OCI-M2 (cell line): Measurements from ENCODE around the gene BLVRA.
"Not testable (repeated sequence)": the region's sequence is repeated elsewhere in the genome, so short reads cannot be mapped to it uniquely, and the experiment has no call there.

Experiments used
- DNase-seq: peaks from one replicate; lab custom pipeline; 2025; ENCODE audit not compliant: unreplicated experiment; lab: John Stamatoyannopoulos, UW

The BLVRA gene

GRCh38 chr7:43768887-43769272 is 10.4 kb downstream of the BLVRA start:
- DNase-seq: no peak

GRCh38 chr7:43769281-43769680 is 10.8 kb downstream of the BLVRA start:
- no peak for DNase-seq

GRCh38 chr7:43769791-43770465 is 11.4 kb downstream of the BLVRA start:
- DNase-seq: no peak

- DNase-seq: no peak
Measured at GRCh38 chr7:43771128-43771527, 12.6 kb downstream of the BLVRA start.

- DNase-seq: no peak
Measured at GRCh38 chr7:43771573-43771972, 13.1 kb downstream of the BLVRA start.

GRCh38 chr7:43773268-43773667 is 14.8 kb downstream of the BLVRA start:
- not testable (repeated sequence) for DNase-seq

GRCh38 chr7:43775255-43775654 is 16.8 kb downstream of the BLVRA start:
- not testable (repeated sequence) for DNase-seq

- DNase-seq: not testable (repeated sequence)
Measured at GRCh38 chr7:43778293-43779044, 20.0 kb downstream of the BLVRA start.

GRCh38 chr7:43779045-43779812 is 20.7 kb downstream of the BLVRA start:
- no peak for DNase-seq

GRCh38 chr7:43781726-43782607 is 23.5 kb downstream of the BLVRA start:
- no peak for DNase-seq

GRCh38 chr7:43782768-43783555 is 24.5 kb downstream of the BLVRA start:
- no peak for DNase-seq

GRCh38 chr7:43784030-43784584 is 25.6 kb downstream of the BLVRA start:
- no peak for DNase-seq

- DNase-seq: not testable (repeated sequence)
Measured at GRCh38 chr7:43784585-43785087, 26.2 kb downstream of the BLVRA start.

- DNase-seq: no peak
Measured at GRCh38 chr7:43785420-43785819, 26.9 kb downstream of the BLVRA start.

GRCh38 chr7:43787771-43788170 is 29.3 kb downstream of the BLVRA start:
- no peak for DNase-seq

- no peak for DNase-seq
Measured at GRCh38 chr7:43790006-43790405, 31.5 kb downstream of the BLVRA start.

- DNase-seq: no peak
Measured at GRCh38 chr7:43790834-43791233, 32.4 kb downstream of the BLVRA start.

GRCh38 chr7:43791665-43792064 is 33.2 kb downstream of the BLVRA start:
- no peak for DNase-seq

- DNase-seq: no peak
Measured at GRCh38 chr7:43792471-43793150, 34.1 kb downstream of the BLVRA start.
